RWPE1 (cell line): Measurements from ENCODE around the gene IFNA8.
A peak's percentile ranks its signal among the peaks of the same experiment; 100 is the strongest.
"Not testable (repeated sequence)": the region's sequence is repeated elsewhere in the genome, so short reads cannot be mapped to it uniquely, and the experiment has no call there.

ENCODE experiments used
- CTCF ChIA-PET: fragments of 350-600 bp; sonication (Branson Sonifier 250); formaldehyde crosslinking; extraction: SDS; loops from one replicate; lab custom pipeline; 2021; lab: Yijun Ruan, JAX
- POLR2A ChIA-PET: fragments of 400-600 bp; formaldehyde crosslinking; extraction: SDS; loops from one replicate; lab custom pipeline; 2020; ENCODE audit warnings: antibody characterized with exemption; ENCODE audit not compliant: low non-redundant PET; lab: Yijun Ruan, JAX
- DNase-seq: peaks from one replicate; pipeline ENCODE4 v3.0.0; 2012; ENCODE audit warnings: low spot score
- H3K27ac ChIP-seq: fragments of 450-650 bp; 2 replicates; pipeline ENCODE4 v1.5.1; 2017
- CTCF ChIP-seq: fragments of 450-650 bp; conservative IDR thresholded peaks from 2 replicates; pipeline ENCODE4 v1.5.1; 2017; ENCODE audit warnings: low read depth, mild to moderate bottlenecking

The IFNA8 gene

GRCh38 chr9:21415493-21416267 lies 6.8 kb downstream of the IFNA8 start:
- POLR2A ChIA-PET = no interaction called here
- CTCF ChIA-PET = interaction anchor here (1.1 kb wide), 1 partner anchor 20 kb away, joined by 3 read pairs; no protein-coding TSS in a partner anchor
- H3K27ac ChIP-seq = no peak overlapping the region
- TF ChIP-seq CTCF = no peak
- DNase-seq = no peak

GRCh38 chr9:21428235-21428634 lies 19.3 kb downstream of the IFNA8 start:
- CTCF ChIA-PET = no interaction called here
- POLR2A ChIA-PET = no interaction called here
- no peak overlapping the region for H3K27ac ChIP-seq
- no peak for TF ChIP-seq CTCF
- no peak for DNase-seq

- CTCF ChIA-PET = no interaction called here
- no peak for DNase-seq
- H3K27ac ChIP-seq = no peak overlapping the region
- POLR2A ChIA-PET = no interaction called here
- TF ChIP-seq CTCF = no peak
These were observed 20.3 kb downstream of the IFNA8 start for GRCh38 chr9:21429191-21429590.

- TF ChIP-seq CTCF = no peak
- POLR2A ChIA-PET = no interaction called here
- no peak for DNase-seq
- CTCF ChIA-PET = no interaction called here
- no peak overlapping the region for H3K27ac ChIP-seq
These were observed 23.9 kb downstream of the IFNA8 start for GRCh38 chr9:21432672-21433425.

GRCh38 chr9:21434202-21435014 lies 25.5 kb downstream of the IFNA8 start:
- peak; percentile 83 for TF ChIP-seq CTCF
- ChIA-PET CTCF (interaction anchor here (0.6 to 1.7 kb wide), 11 partner anchors 8 to 558 kb away, joined by 3 to 11 read pairs (median 5); no protein-coding TSS in a partner anchor), POLR2A (no interaction called here)
- no peak overlapping the region for H3K27ac ChIP-seq
- peak; percentile 38 for DNase-seq

- POLR2A ChIA-PET, H3K27ac ChIP-seq, DNase-seq: not testable (repeated sequence)
- CTCF ChIA-PET = interaction anchor here (1.0 to 1.7 kb wide), 6 partner anchors 13 to 367 kb away, joined by 4 to 11 read pairs (median 5); no protein-coding TSS in a partner anchor
These were observed 26.1 kb downstream of the IFNA8 start for GRCh38 chr9:21435015-21435383.
